ENCODE data around the gene IPPK.
A peak's percentile ranks its signal among the peaks of the same experiment; 100 is the strongest.

IPPK gene

GRCh38 chr9:92669890-92670708, at the start of gene IPPK:
TSS of gene IPPK (minus strand) at chr9:92670131. CDS start at chr9:92669988, 143 bp downstream.
- FAIRE-seq (peak; percentile 75), DNase-seq (ENCODE audit: insufficient read length, low spot score) (peak; percentile 98)

DNA sequence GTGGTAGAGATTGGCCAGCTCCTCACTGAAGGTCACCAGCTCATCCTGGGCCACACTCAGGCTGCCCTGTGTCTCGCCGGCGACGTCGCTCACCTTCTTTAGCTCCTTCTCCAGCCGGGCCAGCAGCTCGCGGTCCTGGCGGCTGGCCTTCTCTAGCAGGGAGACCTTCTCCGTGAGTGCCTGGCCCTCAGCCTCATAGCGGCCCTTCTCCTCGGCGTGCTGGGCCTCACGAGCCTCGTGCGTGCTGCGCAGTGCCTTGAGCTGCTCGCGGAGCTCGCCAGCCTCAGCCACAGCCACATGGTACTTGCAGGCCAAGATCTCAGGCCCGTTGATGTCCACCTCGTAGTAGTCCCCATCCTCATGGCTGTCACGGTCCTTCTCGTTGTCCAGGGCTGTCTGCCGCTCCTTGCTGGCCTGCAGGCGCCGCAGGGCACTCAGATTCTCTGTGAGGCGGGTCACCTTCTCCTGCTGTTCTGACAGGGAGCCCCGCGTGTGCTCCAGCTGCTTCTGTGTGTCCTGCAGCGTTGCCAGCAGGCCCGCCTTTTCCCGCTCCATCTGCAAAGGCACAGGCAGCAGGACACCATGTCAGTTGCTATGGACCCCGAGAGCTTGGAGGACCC, 49.2 kb upstream of the IPPK start:
- DNase-seq (ENCODE audit: insufficient read length, low spot score) (no peak), FAIRE-seq (no peak)

GRCh38 chr9:92718086-92719001, 48.4 kb upstream of the IPPK start:
- FAIRE-seq (no peak), DNase-seq (ENCODE audit: insufficient read length, low spot score) (no peak)

GRCh38 chr9:92717201-92718085, 47.5 kb upstream of the IPPK start:
- DNase-seq (ENCODE audit: insufficient read length, low spot score): no peak
- FAIRE-seq: peak; percentile 92

- DNase-seq (ENCODE audit: insufficient read length, low spot score) (peak; percentile 89), FAIRE-seq (peak; percentile 92)
Measured at GRCh38 chr9:92716557-92716956, 46.6 kb upstream of the IPPK start.

- FAIRE-seq (no peak), DNase-seq (ENCODE audit: insufficient read length, low spot score) (no peak)
Measured at GRCh38 chr9:92715488-92716231, 45.7 kb upstream of the IPPK start.

DNA sequence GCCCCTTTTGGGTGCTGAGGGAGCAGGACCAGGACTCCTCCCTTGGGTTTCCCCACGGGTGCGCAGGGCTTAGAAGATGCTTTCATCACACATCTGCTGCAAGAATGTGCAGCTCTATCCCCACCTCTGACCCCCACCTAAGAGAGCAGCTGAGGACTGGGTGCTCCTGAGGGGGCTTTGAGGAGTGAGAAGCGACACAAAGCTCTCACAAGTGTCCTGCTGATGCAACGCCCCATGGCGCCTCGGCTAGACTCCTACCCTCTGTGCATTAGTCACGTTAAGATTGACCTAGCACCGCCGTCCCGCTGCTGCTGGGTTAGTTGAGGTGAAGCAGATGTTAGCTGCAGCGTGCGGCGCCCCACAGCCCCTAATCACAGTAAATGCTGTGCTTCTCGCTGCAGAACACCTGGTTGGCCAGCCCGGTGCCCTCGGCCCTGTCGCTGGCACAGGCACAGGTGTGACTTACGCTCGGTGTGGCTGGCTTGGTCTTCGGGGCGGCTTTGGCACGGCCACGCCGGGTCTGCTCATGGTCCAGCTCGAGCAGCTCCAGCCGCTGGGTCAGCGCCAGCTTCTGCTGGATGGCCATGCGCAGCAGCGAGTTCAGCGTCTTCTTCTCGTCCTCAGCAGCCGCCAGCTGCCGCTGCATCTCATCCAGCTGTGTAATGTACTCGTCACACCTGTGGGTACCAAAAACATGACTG, 45.0 kb upstream of the IPPK start:
- FAIRE-seq: no peak
- no peak for DNase-seq (ENCODE audit: insufficient read length, low spot score)

GRCh38 chr9:92714016-92714415, 44.1 kb upstream of the IPPK start:
- no peak for DNase-seq (ENCODE audit: insufficient read length, low spot score)
- no peak for FAIRE-seq

DNA sequence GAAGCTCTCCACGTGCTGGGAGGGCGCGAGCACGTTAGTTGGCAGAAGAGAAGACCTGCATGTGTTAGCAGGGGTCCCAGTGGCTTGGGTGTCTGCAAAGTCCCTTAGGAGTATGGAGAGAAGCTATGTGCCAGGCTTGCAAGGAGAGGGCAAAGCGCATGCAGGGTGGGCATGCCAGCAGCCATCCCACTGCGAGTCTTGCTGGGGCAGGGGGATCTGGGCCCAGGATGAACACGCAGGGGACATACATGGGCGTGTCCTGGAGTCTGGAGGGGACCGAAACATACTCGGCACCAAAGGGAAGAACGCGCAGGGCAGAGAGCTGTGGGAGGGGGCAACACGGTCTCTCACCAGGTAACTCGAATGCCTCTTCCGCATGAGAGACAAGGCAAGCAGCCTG, 43.6 kb upstream of the IPPK start:
- no peak for DNase-seq (ENCODE audit: insufficient read length, low spot score)
- FAIRE-seq: no peak

GRCh38 chr9:92712767-92713166, 42.8 kb upstream of the IPPK start:
- FAIRE-seq: no peak
- no peak for DNase-seq (ENCODE audit: insufficient read length, low spot score)

- DNase-seq (ENCODE audit: insufficient read length, low spot score): no peak
- peak; percentile 87 for FAIRE-seq
Measured at GRCh38 chr9:92711844-92712243, 41.9 kb upstream of the IPPK start.

GRCh38 chr9:92711146-92711545, 41.2 kb upstream of the IPPK start:
- no peak for FAIRE-seq
- no peak for DNase-seq (ENCODE audit: insufficient read length, low spot score)

DNA sequence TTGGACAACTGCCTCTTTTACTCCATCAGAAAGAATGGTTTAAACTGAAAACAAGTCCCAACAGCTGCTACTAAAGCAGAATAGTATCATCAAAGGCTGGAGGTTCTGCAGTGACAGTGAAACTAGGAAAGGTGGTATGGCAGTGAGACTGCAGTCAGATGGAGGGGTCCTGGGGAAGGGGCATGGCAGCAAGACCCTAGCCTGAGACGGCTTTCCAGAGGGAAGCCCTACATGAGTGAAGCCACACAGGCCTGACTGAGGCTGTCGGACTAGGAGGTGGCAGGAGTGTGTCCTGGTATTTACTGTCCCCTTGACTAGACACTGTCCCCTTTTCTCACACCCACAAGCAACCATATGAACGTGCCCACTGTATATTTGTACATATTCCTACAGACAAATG, 40.4 kb upstream of the IPPK start:
- no peak for FAIRE-seq
- DNase-seq (ENCODE audit: insufficient read length, low spot score): no peak

DNA sequence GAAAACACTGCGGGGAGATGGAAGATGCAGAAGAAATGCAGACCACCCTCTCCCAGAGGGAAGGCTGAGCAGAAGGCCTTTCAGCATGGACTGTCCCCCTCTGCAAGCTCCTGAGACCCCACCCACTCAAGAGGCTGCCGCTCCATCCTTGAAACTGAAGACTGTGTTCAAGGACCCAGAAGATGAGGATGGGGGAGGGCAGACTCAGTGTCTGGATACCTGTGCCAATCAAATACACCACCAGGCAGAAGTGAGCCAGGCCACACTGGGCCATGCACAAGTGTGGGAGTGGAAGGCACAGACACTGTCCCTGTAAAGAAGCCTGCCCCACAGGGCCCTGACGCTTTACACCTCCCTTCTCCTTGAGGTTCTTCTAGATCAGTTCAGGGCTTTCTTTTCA, 40.0 kb upstream of the IPPK start:
- no peak for DNase-seq (ENCODE audit: insufficient read length, low spot score)
- no peak for FAIRE-seq

GRCh38 chr9:92709240-92709639, 39.3 kb upstream of the IPPK start:
- DNase-seq (ENCODE audit: insufficient read length, low spot score) (no peak), FAIRE-seq (no peak)

- FAIRE-seq (no peak), DNase-seq (ENCODE audit: insufficient read length, low spot score) (no peak)
Measured at GRCh38 chr9:92707530-92707929, 37.6 kb upstream of the IPPK start.

DNA sequence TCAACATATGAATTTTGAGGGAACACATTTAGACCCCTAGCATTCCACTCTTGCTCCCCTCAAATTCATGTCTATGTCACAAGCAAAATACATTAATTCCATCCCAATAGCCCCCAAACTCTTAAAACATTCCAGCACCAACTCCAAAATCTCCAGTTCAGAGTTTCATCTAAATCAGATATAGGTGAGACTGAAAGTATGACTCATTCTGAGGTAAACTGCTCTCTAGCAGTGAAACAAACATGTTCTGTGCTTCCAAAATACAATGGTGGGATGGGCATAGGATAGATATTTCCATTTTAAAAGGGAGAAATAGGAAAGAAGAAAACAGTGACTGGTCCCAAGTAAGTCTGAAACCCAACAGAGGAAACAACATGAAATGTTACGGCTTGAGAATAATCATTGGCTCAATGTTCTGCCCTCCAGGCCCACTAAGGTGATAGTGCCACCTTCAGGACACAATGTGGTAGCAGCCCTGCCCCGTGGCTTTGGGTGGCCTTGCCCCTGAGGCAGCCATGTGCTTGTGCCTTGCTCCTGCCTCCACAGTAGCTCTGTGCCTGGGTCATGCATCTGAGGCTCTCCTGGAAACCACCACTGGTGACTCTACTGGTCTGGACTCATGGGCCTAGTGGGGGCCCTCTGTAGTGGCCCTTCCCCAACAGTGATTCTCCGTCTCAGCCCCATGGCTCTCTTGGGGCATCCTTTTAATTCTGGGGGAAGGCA, 36.4 kb upstream of the IPPK start:
- FAIRE-seq: peak; percentile 63
- DNase-seq (ENCODE audit: insufficient read length, low spot score): no peak

DNA sequence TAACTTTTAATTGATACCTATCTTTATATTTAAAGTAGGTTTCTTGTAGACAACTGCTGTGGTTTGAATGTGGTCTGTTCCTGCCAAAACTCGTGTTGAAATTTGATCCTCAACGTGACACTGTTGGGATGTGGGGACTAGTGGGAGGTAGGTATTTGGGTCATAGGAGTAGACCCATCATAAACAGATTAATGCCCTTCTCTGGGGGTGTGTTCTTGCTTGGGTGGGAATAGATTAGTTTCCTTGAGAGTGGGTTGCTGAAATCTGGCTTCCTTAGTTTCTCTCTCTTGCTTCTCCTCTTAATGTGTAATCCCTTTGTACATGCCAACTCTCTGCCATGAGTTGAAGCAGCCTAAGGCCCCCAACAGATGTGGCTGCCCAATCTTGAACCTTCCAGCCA, 34.6 kb upstream of the IPPK start:
- FAIRE-seq (no peak), DNase-seq (ENCODE audit: insufficient read length, low spot score) (no peak)

Data from GM19239 (cell line).